Measurements from ENCODE around the gene CCL27. TPM values are rescaled to one million over a fixed set of nuclear protein-coding genes. Genes with fewer than 3 reads are reported as not detected.
A peak's percentile ranks its signal among the peaks of the same experiment; 100 is the strongest.

CCL27 gene
- total RNA-seq, 1 experiment from 2014 or later: 0.68 TPM

DNA sequence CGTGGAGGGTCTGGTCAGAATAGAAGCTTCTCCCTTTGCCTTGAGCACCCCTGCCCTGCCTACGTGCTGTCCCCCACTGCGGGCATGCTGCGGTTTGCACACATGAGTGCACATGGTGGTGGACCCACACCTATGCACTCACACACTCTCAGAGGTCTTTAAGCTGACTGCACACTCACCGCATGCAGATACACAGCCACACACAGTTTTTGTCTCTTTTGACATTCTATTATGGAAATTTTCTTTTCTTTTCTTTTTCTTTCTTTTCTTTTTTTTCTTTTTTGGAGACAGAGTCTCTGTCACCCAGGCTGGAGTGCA lies 33.0 kb downstream of the CCL27 start:
- H3K4me3 Mint-ChIP-seq: peak overlapping the region; percentile 73
- no peaks in the 10 kb centered on the region; the same call in 1 of the 2 replicates for H3K36me3 Mint-ChIP-seq
- ATAC-seq (no peak), DNase-seq (ENCODE audit: low spot score) (no peak)
- H3K9me3 Mint-ChIP-seq: no peaks in the 10 kb centered on the region
- ChIA-PET POLR2A (no interaction called here), CTCF (interaction anchor here (0.8 to 3.4 kb wide), 11 partner anchors 8 to 110 kb away, joined by 3 to 12 read pairs (median 6); partner anchors contain the start of genes DCTN3, GALT and SIGMAR1)
- H3K4me1 Mint-ChIP-seq: peaks cover 21% of the 10 kb centered on the region
- no peak for TF ChIP-seq ATF1 (CRISPR knock-in tag; IDR thresholded peaks at IDR 0.05)
- no peak for TF ChIP-seq JAZF1 (CRISPR knock-in tag; IDR thresholded peaks at IDR 0.05)
- TF ChIP-seq ETV6 (CRISPR knock-in tag; IDR thresholded peaks at IDR 0.05): no peak
- TF ChIP-seq, protein P1, sequence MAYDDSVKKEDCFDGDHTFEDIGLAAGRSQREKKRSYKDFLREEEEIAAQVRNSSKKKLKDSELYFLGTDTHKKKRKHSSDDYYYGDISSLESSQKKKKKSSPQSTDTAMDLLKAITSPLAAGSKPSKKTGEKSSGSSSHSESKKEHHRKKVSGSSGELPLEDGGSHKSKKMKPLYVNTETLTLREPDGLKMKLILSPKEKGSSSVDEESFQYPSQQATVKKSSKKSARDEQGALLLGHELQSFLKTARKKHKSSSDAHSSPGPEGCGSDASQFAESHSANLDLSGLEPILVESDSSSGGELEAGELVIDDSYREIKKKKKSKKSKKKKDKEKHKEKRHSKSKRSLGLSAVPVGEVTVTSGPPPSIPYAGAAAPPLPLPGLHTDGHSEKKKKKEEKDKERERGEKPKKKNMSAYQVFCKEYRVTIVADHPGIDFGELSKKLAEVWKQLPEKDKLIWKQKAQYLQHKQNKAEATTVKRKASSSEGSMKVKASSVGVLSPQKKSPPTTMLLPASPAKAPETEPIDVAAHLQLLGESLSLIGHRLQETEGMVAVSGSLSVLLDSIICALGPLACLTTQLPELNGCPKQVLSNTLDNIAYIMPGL (CRISPR knock-in tag; IDR thresholded peaks at IDR 0.05): no peak
- TF ChIP-seq, protein P2, sequence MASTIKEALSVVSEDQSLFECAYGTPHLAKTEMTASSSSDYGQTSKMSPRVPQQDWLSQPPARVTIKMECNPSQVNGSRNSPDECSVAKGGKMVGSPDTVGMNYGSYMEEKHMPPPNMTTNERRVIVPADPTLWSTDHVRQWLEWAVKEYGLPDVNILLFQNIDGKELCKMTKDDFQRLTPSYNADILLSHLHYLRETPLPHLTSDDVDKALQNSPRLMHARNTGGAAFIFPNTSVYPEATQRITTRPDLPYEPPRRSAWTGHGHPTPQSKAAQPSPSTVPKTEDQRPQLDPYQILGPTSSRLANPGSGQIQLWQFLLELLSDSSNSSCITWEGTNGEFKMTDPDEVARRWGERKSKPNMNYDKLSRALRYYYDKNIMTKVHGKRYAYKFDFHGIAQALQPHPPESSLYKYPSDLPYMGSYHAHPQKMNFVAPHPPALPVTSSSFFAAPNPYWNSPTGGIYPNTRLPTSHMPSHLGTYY (CRISPR knock-in tag; IDR thresholded peaks at IDR 0.05): no peak
- TF ChIP-seq NR3C1 (CRISPR knock-in tag; conservative IDR thresholded peaks at IDR 0.05; ENCODE audit: low read depth): no peak
- no peak for TF ChIP-seq SOX15 (CRISPR knock-in tag; IDR thresholded peaks at IDR 0.05)
- TF ChIP-seq FOXJ3 (CRISPR knock-in tag; IDR thresholded peaks at IDR 0.05; ENCODE audit: borderline replicate concordance): no peak
- TF ChIP-seq TCF7 (CRISPR knock-in tag; IDR thresholded peaks at IDR 0.05; ENCODE audit: low read depth): no peak
- no peak for TF ChIP-seq IRF2 (CRISPR knock-in tag; IDR thresholded peaks at IDR 0.05; ENCODE audit: borderline replicate concordance, low read depth)
- no peak for TF ChIP-seq ZNF121 (CRISPR knock-in tag; IDR thresholded peaks at IDR 0.05)
- no peak for TF ChIP-seq ZBTB21 (CRISPR knock-in tag; IDR thresholded peaks at IDR 0.05; ENCODE audit: borderline replicate concordance)
- no peak for TF ChIP-seq PRDM15 (CRISPR knock-in tag; IDR thresholded peaks at IDR 0.05)
- no peak for TF ChIP-seq MXD4 (CRISPR knock-in tag; IDR thresholded peaks at IDR 0.05; ENCODE audit: borderline replicate concordance)
- H3K27ac Mint-ChIP-seq: no peak overlapping the region
- peaks cover 84% of the 10 kb centered on the region for H3K27me3 Mint-ChIP-seq (ENCODE audit: low read depth)

GRCh38 chr9:34628656-34629490 lies 33.6 kb downstream of the CCL27 start, which contains the start of gene ARID3C:
Gene ARID3C (minus strand): TSS chr9:34629066. CDS start chr9:34628014, 1,052 bp downstream.
- peak; percentile 53 for DNase-seq (ENCODE audit: low spot score)

More at GRCh38 chr9:34628656-34629490, 33.6 kb downstream of the CCL27 start, which contains the start of gene ARID3C:
- peaks cover 21% of the 10 kb centered on the region for H3K4me1 Mint-ChIP-seq
- no peaks in the 10 kb centered on the region for H3K36me3 Mint-ChIP-seq
- H3K9me3 Mint-ChIP-seq: no peaks in the 10 kb centered on the region
- ChIA-PET POLR2A (no interaction called here), CTCF (interaction anchor here (0.8 to 3.4 kb wide), 11 partner anchors 9 to 110 kb away, joined by 3 to 12 read pairs (median 6); partner anchors contain the start of genes DCTN3, GALT and SIGMAR1)
- ATAC-seq: peak; percentile 68
- H3K27me3 Mint-ChIP-seq (ENCODE audit: low read depth): peaks cover 89% of the 10 kb centered on the region
- H3K27ac Mint-ChIP-seq: no peak within 1 kb of the TSS
- TF ChIP-seq ZNF396 (CRISPR knock-in tag; IDR thresholded peaks at IDR 0.05; ENCODE audit: borderline replicate concordance) (no peak), E2F4 (CRISPR knock-in tag; IDR thresholded peaks at IDR 0.05; ENCODE audit: borderline replicate concordance, low read depth) (no peak), ATF2 (CRISPR knock-in tag; IDR thresholded peaks at IDR 0.05; ENCODE audit: borderline replicate concordance, low read depth) (no peak), KAT7 (CRISPR knock-in tag; IDR thresholded peaks at IDR 0.05; ENCODE audit: borderline replicate concordance) (no peak), CREB1 (CRISPR knock-in tag; IDR thresholded peaks at IDR 0.05) (no peak), ATF6 (CRISPR knock-in tag; IDR thresholded peaks at IDR 0.05) (no peak), RORB (CRISPR knock-in tag; IDR thresholded peaks at IDR 0.05) (no peak), MXD4 (CRISPR knock-in tag; IDR thresholded peaks at IDR 0.05; ENCODE audit: borderline replicate concordance) (no peak)
- H3K4me3 Mint-ChIP-seq: peak within 1 kb of the TSS; percentile 73
